H7 (cell line): ENCODE measurements around the gene LDLRAD4. TPM values are rescaled to one million over a fixed set of nuclear protein-coding genes. Genes with fewer than 3 reads are reported as not detected.
A peak's percentile ranks its signal among the peaks of the same experiment; 100 is the strongest.

ENCODE experiments used
- DNase-seq: peaks from one replicate; pipeline ENCODE4 v3.0.0; 2012
- H3K27me3 ChIP-seq: 2 replicates; pipeline ENCODE4 v1.6.0; 2011; ENCODE audit warnings: mild to moderate bottlenecking, low read length; ENCODE audit not compliant: control insufficient read depth, insufficient read depth
- H3K36me3 ChIP-seq: replicated peaks from 2 replicates; pipeline ENCODE4 v1.5.1; 2011; ENCODE audit warnings: low read length; ENCODE audit not compliant: control insufficient read depth, insufficient read depth
- H3K4me3 ChIP-seq: 2 replicates; pipeline ENCODE4 v1.5.1; 2011; ENCODE audit warnings: low read depth, mild to moderate bottlenecking, control low read depth, low read length, moderate library complexity; ENCODE audit not compliant: insufficient read depth
- total RNA-seq: library from RNA; depleted of rRNA; stranded (reverse); fragments of >200 nt; shearing (Covaris generic); gene quantifications from 2 replicates; pipeline ENCODE4 v1.2.3, GENCODE V29; 2014

The LDLRAD4 gene
- total RNA-seq, 1 experiment from 2014 or later = 21.0 TPM

DNA sequence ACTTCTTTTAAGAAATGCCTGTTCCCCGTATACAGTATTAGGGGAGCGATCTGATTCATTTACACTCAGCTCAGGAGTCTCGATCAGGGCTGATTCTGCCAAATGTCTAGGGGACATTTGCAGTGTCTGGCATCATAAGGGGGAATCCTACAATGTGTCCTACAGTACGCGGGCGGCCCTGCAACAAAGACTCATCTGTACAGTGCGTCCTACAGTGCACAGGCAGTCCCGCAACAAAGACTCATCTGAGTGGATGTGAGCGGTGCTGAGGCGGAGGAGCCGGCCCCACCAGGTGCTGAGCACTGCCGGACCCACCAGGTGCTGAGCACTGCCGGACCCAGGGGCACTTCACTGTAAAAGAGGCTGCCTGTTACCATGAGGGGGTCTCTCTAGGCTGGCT lies 405.3 kb downstream of the LDLRAD4 start:
- DNase-seq = no peak
- Histone ChIP-seq H3K4me3 (no peak overlapping the region), H3K36me3 (no peaks in the 10 kb centered on the region), H3K27me3 (no peaks in the 10 kb centered on the region)

DNA sequence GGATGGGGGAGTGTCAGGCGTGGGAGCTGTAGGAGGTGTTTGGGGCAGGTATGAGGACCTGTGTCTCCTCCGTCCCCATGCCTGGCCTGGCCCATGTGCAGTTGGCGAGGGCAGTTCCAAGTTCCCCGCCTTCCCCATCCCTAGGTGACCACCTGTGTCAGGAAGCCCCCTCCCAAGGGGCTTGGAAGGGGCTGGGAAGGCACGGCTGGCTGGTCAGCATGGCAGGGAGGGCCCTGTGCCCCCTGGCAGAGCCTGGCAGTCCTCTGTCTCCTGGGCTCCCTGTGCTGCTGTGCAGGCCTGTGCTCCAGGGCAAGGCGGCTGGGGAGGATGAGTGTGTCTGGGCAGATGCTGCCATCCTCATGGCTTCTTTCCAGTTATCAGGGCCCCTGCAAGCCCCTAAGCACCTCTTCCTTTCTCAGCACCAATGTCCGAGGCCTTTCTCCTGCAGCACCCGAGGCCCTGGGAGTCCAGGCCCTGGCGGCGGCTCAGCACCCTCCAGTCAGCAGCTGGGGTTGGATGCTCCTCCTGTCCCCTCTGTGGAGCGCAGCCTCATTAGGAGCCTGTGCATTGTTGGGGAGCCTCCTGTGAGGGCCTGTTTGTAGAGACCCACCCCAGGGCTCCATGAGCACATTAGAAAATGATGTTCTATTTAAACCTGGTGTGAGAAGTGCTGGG lies 406.1 kb downstream of the LDLRAD4 start:
- no peaks in the 10 kb centered on the region for H3K27me3 ChIP-seq
- H3K36me3 ChIP-seq = no peaks in the 10 kb centered on the region
- DNase-seq = no peak
- H3K4me3 ChIP-seq = no peak overlapping the region

DNA sequence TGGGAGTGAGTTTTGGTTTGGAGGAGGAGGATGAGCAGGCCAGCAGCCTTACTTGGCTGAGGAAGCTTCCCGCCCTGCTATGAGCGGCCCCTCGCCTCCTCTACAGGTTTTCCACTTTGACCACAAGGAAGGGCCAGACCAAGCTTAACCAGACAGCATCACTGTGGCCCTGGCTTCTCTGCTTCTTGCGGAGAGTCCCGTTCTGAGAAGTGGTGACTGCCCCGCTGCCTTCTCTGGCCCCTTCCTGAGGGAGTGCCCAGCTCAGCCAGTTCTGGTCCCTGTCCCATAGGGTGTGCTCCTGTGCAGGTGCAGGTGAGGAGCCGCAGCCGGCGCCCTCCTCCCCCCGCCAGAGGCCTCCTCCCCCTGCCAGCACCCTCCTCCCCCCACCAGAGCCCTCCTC lies 406.8 kb downstream of the LDLRAD4 start:
- H3K36me3 ChIP-seq = no peaks in the 10 kb centered on the region
- no peak overlapping the region for H3K4me3 ChIP-seq
- no peaks in the 10 kb centered on the region for H3K27me3 ChIP-seq
- DNase-seq = peak; percentile 74

DNA sequence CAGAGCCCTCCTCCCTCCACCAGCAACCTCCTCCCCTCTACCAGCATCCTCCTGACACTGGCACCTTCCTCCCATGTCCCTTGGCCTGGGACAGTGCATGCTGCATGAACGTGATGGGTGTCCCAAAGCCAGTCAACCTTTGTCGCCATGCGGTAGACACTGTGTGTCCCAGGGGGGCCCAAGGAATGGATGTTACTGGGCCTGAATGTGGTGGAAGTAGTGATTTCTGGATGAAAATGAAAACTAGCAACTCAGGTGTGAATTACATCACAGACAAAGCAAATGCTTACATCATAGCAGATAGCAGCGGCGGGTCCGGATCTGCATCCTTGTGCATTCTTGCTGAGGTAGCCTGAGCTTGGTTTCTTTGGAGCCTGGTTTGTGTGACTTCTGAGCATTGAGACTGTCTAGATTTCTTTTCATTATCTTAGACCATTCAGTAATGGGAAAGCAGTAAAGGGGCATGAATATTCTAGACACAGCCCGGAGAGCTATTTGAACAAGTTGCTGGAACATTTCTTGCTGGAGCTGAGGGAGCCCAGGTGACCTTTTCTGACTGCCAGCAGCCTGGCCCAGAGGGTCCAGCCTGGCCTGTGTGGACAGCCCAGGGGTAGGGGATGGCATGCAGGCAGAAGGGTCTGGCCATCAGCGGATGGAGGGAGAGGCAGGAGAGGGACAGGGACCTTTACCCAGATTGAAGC lies 407.4 kb downstream of the LDLRAD4 start:
- Histone ChIP-seq H3K4me3 (no peak overlapping the region), H3K36me3 (no peaks in the 10 kb centered on the region), H3K27me3 (no peaks in the 10 kb centered on the region)
- DNase-seq = no peak

DNA sequence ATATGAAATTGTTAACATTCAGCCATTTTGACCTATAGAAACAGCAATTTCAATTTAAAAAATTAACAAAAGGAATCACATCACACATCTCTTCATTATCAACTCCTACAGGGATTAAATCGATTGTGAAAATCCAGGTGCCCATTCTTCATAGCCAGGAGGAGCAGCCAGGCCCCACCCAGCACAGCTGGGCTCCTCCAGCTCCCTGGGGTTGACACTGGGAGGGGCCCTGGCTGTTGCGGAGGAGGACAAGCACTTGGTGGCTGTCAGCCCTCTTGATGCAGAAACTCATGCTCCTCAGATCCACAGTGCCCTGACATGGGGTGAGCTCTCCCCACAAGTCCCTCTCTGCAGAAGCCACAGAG lies 408.0 kb downstream of the LDLRAD4 start:
- DNase-seq = no peak
- H3K4me3 ChIP-seq = no peak overlapping the region
- H3K36me3 ChIP-seq = no peaks in the 10 kb centered on the region
- H3K27me3 ChIP-seq = no peaks in the 10 kb centered on the region

DNA sequence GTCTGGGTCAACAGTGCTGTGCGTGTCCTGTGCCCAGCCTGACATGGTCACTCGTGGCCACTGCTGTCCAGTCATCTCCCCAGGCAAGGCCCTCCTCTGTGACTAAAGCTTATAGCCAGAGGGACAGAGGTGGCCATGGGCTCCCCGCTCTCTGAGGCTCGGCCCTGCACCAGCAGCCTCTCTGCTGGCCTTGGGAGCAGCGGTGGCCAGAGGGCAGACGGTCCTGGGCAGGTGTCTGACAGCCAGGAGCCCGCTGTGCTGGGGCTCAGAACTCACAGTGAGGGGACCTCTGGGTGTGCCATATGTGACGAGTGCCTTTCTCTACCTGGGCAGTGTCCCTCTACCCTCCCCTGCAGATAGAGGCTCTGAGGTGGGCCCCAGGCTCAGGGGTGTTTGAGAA lies 409.1 kb downstream of the LDLRAD4 start:
- no peaks in the 10 kb centered on the region for H3K27me3 ChIP-seq
- no peak for DNase-seq
- no peak overlapping the region for H3K4me3 ChIP-seq
- H3K36me3 ChIP-seq = no peaks in the 10 kb centered on the region

DNA sequence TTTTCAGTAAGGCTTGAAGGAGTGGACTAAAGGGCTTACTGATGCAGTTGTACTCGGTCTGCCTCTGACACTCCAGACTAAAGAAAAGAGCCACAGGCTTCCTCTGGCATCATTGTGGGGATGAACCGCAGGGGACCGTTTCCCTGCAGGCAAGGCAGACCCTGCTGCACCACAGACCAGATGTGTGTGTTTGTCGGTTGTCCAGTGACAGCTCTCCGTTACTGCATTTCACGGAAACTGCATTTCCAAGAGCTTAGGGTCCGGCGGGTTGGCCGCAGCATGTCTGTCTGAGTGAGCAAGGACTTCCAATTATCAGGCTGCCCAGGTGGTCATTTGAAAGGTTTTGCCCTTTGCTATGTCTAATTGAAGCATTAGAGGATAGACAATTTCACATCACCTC lies 409.7 kb downstream of the LDLRAD4 start:
- H3K36me3 ChIP-seq = no peaks in the 10 kb centered on the region
- no peaks in the 10 kb centered on the region for H3K27me3 ChIP-seq
- DNase-seq = no peak
- no peak overlapping the region for H3K4me3 ChIP-seq

DNA sequence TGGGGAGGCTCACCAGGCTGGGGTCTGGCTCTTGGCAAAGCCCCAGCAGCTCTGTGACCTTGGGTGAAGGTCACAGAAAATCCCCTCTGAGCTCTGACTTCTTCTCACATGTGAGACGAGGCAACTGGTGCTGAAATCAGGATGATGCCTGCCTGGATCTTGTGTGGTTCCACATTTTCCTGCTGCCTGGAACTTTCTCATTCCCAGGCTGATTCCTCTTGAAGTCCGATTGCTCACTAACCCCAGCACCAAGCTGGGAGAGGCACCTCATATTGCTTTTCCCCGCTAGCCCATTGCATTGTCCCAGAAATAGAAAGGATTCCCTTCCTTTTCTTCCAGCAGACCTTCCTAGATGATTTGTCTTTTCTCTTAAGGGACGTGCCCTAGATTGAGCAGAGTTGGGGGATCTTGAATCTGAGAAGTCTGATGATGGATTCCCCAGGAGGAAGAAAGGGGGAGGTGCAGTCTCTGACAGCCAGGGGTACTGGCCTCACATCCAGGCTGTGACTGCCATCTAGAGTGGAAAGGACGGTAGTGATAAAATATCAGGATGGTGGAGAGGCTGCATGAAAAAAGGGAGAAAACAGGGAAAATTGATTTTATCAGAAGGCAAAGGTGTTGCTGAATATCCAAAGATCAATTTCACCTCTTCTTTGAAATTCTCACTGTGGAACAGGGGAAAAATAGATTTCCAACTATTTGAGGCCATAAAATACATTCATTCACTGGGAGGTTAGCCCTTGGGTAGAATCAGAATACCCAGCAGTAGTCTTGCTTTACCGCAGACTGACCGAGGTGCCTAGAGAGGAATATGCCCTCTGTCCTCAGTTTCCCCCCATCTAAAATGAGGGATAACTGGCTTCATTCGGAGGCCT lies 411.5 kb downstream of the LDLRAD4 start:
- peak; percentile 94 for DNase-seq
- no peak overlapping the region for H3K4me3 ChIP-seq
- H3K27me3 ChIP-seq = no peaks in the 10 kb centered on the region

DNA sequence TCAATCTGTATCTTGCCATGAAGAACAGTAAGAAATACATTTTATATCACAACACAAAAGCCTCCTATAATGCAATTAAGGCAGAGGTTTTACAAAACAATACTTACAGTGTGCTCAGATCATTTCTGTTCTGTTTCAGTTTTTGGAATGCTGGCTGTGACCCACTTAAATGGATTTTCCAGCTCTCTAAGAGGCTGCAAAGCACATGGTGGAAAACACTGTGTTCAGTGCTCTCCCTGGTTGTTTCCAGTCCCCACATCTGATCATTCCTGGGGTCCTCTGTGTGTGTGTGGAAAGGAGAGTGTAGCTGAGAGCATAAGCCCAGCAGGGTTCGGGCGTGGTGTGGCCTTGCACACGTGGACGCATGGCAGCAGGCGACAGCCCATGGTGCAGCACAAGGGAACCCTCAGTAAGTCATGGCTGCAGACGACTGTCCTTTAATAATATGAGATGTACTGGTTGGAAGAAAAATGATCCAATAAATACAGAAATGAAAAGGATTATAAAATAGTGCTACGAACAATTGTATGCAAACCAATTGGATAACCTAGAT lies 412.2 kb downstream of the LDLRAD4 start:
- H3K27me3 ChIP-seq = no peaks in the 10 kb centered on the region
- DNase-seq = no peak
- no peak overlapping the region for H3K4me3 ChIP-seq
- no peaks in the 10 kb centered on the region for H3K36me3 ChIP-seq

More for the DNA sequence above, 411.5 kb downstream of the LDLRAD4 start:
- H3K36me3 ChIP-seq = no peaks in the 10 kb centered on the region

DNA sequence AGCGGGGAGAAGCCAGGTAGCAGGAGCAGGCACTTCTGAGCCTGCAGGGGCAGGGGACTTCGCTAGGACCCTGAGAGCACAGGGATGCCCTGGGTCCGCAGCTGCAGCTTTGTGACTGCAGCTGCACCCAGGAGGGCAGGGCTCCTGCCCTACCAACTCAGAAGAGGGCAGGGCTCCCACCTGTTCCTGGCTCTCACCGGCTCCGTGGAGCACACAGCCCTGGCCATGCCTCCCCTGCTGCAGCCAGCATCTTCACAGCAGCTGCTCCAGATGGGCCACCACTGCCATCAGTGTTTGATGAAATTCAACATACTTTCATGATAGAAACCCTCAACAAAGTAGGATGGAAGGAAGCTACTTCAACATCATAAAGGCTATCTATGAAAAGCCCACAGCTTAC lies 415.1 kb downstream of the LDLRAD4 start:
- H3K4me3 ChIP-seq = no peak overlapping the region
- no peak for DNase-seq
- H3K27me3 ChIP-seq = no peaks in the 10 kb centered on the region
- H3K36me3 ChIP-seq = no peaks in the 10 kb centered on the region

DNA sequence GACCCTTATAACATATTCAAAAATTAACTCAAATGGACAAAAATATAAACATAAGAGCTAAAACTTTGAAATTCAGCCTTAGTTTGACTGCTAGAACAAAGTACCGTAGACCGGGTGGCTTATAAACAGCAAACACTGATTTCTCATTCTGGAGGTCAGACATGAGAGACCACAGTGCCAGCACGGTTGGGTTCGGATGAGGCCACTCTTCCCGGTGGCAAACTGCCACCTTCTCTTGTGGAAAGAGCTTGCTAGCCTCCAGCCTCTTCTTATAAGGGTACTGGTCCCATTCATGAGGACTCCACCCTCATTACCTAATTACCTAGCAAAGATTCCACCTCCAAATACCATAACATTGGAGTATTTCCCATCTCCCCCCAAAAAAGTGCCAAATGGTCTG lies 416.5 kb downstream of the LDLRAD4 start:
- no peaks in the 10 kb centered on the region for H3K27me3 ChIP-seq
- no peak for DNase-seq
- H3K4me3 ChIP-seq = no peak overlapping the region
- H3K36me3 ChIP-seq = no peaks in the 10 kb centered on the region

DNA sequence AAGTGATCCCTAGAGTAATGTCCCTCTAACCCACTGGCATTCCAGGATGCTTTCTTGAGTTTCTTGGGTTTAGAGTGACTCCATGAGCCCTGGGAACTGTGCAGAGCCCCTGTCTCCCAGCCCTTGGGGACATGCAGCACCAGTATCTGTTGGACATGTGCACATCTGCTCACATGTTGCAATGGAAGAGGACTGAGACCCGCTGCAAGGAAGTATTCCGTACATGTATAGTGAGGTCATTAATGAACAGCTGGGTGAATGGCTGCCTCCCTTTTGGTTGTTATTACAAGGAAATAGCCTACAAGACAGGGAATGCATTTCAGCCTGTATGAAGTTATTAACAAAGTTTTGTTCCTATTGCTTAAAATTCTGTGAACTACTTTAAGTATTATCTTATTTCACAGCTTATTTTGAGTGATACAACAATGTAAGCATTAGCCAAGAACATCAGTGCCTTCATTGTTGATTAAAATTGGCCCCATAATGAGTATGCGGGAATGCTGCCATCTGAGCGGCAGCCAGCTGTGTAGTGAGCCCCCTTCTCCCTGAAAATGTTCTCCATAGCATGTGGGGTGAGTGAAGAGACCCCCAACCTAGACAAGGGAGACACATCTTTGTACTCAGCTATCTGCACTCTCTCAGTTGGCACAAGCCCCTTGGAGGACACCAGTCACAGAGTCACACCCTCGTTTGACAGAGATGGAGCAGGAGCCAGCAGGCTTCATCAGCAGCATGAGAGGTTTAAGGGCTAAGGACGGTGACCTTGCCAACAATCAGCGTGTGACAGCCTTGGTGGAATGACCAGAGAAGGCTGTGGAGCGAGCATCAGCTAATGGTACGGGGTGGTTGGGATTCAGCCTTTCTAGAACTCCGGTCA lies 420.4 kb downstream of the LDLRAD4 start:
- Histone ChIP-seq H3K36me3 (no peaks in the 10 kb centered on the region), H3K4me3 (no peak overlapping the region), H3K27me3 (no peaks in the 10 kb centered on the region)
- DNase-seq = no peak

DNA sequence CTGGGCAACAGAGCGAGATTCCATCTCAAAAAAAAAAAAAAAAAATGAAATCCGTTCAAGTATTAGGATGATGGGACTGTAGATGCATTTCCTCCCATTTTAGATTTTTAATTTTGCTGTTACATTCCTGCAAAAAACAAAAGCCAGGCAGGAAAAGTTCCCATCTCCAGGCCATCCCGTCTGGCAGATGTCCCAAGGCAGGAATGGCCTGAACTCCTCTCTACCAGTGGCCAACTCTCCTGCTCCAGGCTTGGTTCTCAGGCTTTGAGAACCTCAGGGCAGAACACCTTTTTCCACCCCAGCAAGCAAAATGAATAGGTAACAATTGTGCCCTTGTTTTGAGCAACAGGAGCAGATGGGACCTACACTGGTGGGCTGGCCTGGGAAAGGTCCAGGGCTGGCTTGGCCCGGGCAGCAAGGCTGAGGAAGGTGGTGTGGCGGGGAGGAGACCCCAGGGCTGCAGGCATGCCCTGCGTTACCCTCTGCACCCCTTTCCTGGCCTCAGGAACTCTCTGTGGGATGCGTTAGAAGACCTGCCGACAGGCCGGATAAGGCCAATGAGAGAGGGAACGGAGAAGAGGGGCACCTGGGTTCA lies 421.8 kb downstream of the LDLRAD4 start:
- Histone ChIP-seq H3K27me3 (no peaks in the 10 kb centered on the region), H3K4me3 (no peak overlapping the region), H3K36me3 (no peaks in the 10 kb centered on the region)
- no peak for DNase-seq
